Activated effector memory CD4-positive, alpha-beta T cell treated with Interleukin-2 at 50 U/mL for 16 hours (primary cell): Measurements from ENCODE around the gene CDRT15L2.
"Not testable (repeated sequence)": the region's sequence is repeated elsewhere in the genome, so short reads cannot be mapped to it uniquely, and the experiment has no call there.

Experiments
- DNase-seq: peaks from one replicate; pipeline ENCODE4 v3.0.0-alpha.2; 2020

The CDRT15L2 gene

DNA sequence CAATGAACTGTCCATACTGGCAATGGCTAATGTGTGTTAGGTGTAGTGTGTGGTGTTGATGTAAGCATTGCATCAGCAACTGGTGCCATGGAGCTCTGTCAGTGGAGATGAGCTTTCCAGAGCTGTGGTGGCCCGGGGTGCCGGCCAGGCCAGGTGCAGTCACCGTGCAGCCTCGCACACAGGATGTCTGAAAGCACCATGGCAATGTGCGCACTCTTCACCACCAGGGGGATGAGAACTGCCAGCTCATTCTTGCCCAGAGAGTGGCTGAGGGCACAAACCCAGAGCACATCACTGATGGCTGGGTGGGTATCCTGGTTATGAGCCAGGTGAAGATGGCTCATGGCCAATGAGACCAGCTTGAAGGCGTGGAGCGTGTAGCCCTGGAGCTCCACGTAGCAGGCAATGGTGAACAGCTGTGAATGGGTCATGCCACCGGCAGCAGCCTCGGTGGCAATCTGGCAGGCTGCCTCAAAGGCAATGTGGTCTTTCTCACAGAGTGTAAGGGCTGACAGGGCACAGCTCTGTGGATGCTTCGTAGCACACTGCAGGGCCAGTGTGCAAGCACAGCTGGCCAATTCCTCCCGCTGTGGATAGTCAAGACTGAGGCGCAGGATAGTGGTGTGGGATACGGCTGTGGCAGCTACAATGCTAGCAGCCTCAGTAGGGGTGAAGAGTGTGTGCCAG is 4.5 kb downstream of the CDRT15L2 start:
- not testable (repeated sequence) for DNase-seq

- DNase-seq = not testable (repeated sequence)
These were observed 9.4 kb downstream of the CDRT15L2 start for GRCh38 chr17:20588744-20589453.

- DNase-seq = not testable (repeated sequence)
These were observed 9.9 kb downstream of the CDRT15L2 start for GRCh38 chr17:20589454-20589810.

DNA sequence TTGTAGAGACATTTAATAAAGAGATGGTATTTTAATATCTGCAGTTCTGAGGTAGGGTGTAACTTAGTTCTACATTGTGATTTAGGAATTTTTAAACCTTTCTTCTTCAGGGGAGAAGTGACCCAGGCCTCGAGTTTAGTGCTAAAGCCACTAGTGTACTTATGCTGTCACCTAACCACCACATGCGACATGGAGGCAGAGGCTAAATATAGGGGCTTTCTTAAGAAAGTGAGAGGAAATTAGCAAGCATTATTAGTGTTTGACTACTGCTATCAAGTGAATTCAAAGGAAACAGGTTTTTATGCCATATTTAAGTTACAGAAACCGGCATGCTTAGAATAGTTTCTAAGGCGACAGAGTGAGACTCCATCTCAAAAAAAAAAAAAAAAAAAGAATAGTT is 11.5 kb downstream of the CDRT15L2 start:
- not testable (repeated sequence) for DNase-seq

GRCh38 chr17:20605568-20605967 is 26.0 kb downstream of the CDRT15L2 start:
- not testable (repeated sequence) for DNase-seq

DNA sequence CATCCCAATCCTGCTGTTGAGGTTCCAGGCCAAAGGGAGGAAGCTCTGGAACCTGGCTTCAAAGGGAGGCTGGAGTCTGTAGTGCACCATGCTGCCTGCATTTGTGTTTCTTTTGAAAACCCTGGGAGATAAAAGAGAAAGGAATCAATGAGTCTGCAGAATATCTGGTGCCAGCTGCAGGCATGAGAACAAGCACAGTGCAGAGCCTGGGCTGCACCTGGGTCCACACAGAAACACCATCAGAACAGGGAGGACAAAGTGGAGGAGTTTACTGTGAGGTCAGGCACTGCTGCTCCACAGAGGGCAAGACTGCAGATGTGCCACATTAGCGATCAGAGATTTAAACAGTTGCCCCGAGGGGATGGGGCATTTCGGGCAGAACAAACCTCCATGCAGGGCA is 30.0 kb downstream of the CDRT15L2 start:
- DNase-seq = not testable (repeated sequence)

GRCh38 chr17:20611309-20611708 is 31.8 kb downstream of the CDRT15L2 start:
- DNase-seq = no peak

DNA sequence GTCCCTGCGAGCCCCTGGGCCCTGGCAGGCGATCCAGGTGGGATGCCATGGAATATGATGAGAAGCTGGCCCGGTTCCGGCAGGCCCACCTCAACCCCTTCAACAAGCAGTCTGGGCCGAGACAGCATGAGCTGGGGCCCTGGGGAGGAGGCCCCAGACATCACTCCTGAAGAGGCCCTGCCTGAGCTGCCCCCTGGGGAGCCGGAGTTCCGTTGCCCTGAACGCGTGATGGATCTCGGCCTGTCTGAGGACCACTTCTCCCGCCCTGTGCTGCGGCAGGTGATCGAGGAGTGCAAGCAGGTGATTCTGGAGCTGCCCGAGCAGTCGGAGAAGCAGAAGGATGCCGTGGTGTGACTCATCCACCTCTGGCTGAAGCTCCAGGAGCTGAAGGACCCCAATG is 33.1 kb downstream of the CDRT15L2 start:
- no peak for DNase-seq

- DNase-seq = no peak
These were observed 33.7 kb downstream of the CDRT15L2 start for GRCh38 chr17:20613248-20613647.

DNA sequence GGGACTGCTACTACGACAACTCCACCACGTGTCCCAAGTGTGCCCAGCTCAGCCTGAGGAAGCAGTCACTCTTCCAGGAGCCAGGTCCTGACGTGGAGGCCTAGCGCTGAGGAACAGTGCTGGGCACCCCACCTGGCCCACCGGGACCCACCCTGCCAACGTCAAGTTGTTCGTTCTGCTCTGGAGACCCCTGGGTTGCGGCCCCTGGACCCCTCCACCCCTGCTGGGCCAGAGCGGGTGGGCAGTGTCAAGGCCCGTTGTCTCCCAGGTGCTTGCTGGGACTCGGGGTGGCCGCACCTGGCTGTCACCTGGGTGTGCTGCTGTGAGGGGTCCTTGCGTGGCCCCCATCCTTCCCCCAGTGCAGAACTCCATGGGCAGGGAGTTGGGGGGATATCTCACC is 34.4 kb downstream of the CDRT15L2 start:
- DNase-seq = no peak

DNA sequence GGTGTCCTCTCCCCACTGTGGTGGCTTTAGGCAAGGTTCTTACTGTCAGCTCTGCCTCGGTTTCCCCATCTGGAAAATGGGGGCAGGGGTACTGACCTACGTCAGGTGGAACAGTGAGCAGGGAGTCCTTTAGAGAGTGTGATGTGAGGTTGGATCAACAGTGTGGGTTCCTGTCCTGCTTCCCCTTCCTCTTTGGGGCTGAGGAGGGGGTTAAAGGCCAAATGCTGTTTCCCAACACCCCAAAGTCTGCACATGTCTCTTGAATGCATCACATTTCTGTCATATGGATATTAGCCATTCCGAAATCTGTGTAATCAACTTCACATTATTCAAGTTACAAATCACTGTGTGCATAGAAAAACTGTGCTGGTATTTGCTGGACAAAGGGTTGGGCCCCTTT is 35.9 kb downstream of the CDRT15L2 start:
- not testable (repeated sequence) for DNase-seq
